ENCODE results near the gene JOSD1. TPM values are rescaled to one million over a fixed set of nuclear protein-coding genes. Genes with fewer than 3 reads are reported as not detected.
A peak's percentile ranks its signal among the peaks of the same experiment; 100 is the strongest.

JOSD1 gene
- 35.5 TPM for total RNA-seq

- DNase-seq: peak; percentile 90
Observed at GRCh38 chr22:38700789-38701628, at the start of gene JOSD1. Gene JOSD1, minus strand, starts transcription at chr22:38700943. Its CDS starts 956 bp downstream, at chr22:38699987.

- DNase-seq: no peak
Observed at GRCh38 chr22:38750104-38750503, 49.4 kb upstream of the JOSD1 start.

- no peak for DNase-seq
Observed at GRCh38 chr22:38748487-38749136, 47.9 kb upstream of the JOSD1 start.

- DNase-seq: no peak
Observed at GRCh38 chr22:38745676-38746460, 45.1 kb upstream of the JOSD1 start.

GRCh38 chr22:38744981-38745380 is 44.2 kb upstream of the JOSD1 start:
- no peak for DNase-seq

GRCh38 chr22:38742176-38742942 is 41.6 kb upstream of the JOSD1 start:
- no peak for DNase-seq

- DNase-seq: no peak
Observed at GRCh38 chr22:38741576-38741975, 40.8 kb upstream of the JOSD1 start.

- no peak for DNase-seq
Observed at GRCh38 chr22:38741166-38741565, 40.4 kb upstream of the JOSD1 start.

GRCh38 chr22:38740754-38741153 is 40.0 kb upstream of the JOSD1 start:
- no peak for DNase-seq

GRCh38 chr22:38740116-38740723 is 39.5 kb upstream of the JOSD1 start:
- no peak for DNase-seq

- DNase-seq: no peak
Observed at GRCh38 chr22:38739300-38740055, 38.7 kb upstream of the JOSD1 start.

- no peak for DNase-seq
Observed at GRCh38 chr22:38738475-38739070, 37.8 kb upstream of the JOSD1 start.

GRCh38 chr22:38737302-38738060 is 36.7 kb upstream of the JOSD1 start:
- no peak for DNase-seq

GRCh38 chr22:38736257-38736570 is 35.5 kb upstream of the JOSD1 start:
- DNase-seq: no peak

GRCh38 chr22:38735465-38736256 is 34.9 kb upstream of the JOSD1 start:
- no peak for DNase-seq

- no peak for DNase-seq
Observed at GRCh38 chr22:38735126-38735464, 34.4 kb upstream of the JOSD1 start.

- no peak for DNase-seq
Observed at GRCh38 chr22:38734421-38735100, 33.8 kb upstream of the JOSD1 start.

GRCh38 chr22:38733724-38734381 is 33.1 kb upstream of the JOSD1 start:
- DNase-seq: no peak
